ENCODE measurements around the gene PARD6B. TPM values are rescaled to one million over a fixed set of nuclear protein-coding genes. Genes with fewer than 3 reads are reported as not detected.

Gene PARD6B
- total and polyA plus RNA-seq, 2 of the 13 experiments (the other 11 are each of a cell fraction or from before 2014, with no cell fraction given), result 6.9 to 22.2 TPM

DNA sequence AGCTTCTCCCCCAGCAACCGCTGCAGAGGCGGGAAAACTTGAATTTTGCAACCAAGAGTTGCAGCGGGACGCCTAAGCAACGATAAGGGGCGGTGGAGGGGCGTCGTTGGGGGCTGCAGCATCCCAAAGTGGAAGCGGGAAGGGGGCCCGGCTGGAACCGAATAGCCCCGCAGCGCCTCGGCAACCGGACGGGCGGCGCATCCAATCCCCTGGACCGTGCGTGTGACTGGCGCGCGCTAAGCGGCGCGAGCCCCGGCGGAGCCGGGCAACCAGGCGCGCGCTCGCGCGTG is 670 bp upstream of the PARD6B start (continued):
- TF ChIP-seq, protein P1, sequence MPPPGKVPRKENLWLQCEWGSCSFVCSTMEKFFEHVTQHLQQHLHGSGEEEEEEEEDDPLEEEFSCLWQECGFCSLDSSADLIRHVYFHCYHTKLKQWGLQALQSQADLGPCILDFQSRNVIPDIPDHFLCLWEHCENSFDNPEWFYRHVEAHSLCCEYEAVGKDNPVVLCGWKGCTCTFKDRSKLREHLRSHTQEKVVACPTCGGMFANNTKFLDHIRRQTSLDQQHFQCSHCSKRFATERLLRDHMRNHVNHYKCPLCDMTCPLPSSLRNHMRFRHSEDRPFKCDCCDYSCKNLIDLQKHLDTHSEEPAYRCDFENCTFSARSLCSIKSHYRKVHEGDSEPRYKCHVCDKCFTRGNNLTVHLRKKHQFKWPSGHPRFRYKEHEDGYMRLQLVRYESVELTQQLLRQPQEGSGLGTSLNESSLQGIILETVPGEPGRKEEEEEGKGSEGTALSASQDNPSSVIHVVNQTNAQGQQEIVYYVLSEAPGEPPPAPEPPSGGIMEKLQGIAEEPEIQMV (CRISPR knock-in tag; IDR thresholded peaks at IDR 0.05; ENCODE audit: low read depth), result no peak
- TF ChIP-seq, protein P2, sequence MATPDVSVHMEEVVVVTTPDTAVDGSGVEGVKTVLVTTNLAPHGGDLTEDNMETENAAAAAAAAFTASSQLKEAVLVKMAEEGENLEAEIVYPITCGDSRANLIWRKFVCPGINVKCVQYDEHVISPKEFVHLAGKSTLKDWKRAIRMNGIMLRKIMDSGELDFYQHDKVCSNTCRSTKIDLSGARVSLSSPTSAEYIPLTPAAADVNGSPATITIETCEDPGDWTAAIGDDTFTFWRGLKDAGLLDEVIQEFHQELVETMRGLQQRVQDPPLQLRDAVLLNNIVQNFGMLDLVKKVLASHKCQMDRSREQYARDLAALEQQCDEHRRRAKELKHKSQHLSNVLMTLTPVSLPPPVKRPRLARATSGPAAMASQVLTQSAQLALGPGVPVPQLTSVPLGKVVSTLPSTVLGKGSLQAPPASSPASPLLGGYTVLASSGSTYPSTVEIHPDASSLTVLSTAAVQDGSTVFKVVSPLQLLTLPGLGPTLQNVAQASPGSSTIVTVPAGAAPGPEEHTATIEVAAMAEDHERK (CRISPR knock-in tag; IDR thresholded peaks at IDR 0.05; ENCODE audit: low read depth), result no peak
- TF ChIP-seq ZNF235 (CRISPR knock-in tag; IDR thresholded peaks at IDR 0.05; ENCODE audit: borderline replicate concordance) (no peak), ZNF747 (CRISPR knock-in tag; IDR thresholded peaks at IDR 0.05; ENCODE audit: borderline replicate concordance) (peak; percentile 78; the same call in 1 of the 2 replicates), ZNF749 (CRISPR knock-in tag; IDR thresholded peaks at IDR 0.05; ENCODE audit: borderline replicate concordance) (0 out of 2 replicates have a peak, but pooled peaks have one; percentile 90), ZNF816 (CRISPR knock-in tag; IDR thresholded peaks at IDR 0.05; ENCODE audit: borderline replicate concordance) (peak; percentile 20; the same call in 1 of the 2 replicates), ZNF317 (CRISPR knock-in tag; IDR thresholded peaks at IDR 0.05) (0 out of 2 replicates have a peak, but pooled peaks have one; percentile 69), ZC3H13 (CRISPR knock-in tag; IDR thresholded peaks at IDR 0.05) (no peak), PITX1 (CRISPR knock-in tag; IDR thresholded peaks at IDR 0.05) (peak; percentile 60; the same call in 1 of the 2 replicates), ZNF230 (CRISPR knock-in tag; IDR thresholded peaks at IDR 0.05) (peak; percentile 71), ZNF713 (CRISPR knock-in tag; IDR thresholded peaks at IDR 0.05) (peak; percentile 22; the same call in 1 of the 2 replicates)
- TF ChIP-seq, protein P3, sequence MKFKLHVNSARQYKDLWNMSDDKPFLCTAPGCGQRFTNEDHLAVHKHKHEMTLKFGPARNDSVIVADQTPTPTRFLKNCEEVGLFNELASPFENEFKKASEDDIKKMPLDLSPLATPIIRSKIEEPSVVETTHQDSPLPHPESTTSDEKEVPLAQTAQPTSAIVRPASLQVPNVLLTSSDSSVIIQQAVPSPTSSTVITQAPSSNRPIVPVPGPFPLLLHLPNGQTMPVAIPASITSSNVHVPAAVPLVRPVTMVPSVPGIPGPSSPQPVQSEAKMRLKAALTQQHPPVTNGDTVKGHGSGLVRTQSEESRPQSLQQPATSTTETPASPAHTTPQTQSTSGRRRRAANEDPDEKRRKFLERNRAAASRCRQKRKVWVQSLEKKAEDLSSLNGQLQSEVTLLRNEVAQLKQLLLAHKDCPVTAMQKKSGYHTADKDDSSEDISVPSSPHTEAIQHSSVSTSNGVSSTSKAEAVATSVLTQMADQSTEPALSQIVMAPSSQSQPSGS (CRISPR knock-in tag; IDR thresholded peaks at IDR 0.05), result peak; percentile 39; the same call in 1 of the 2 replicates
- TF ChIP-seq, protein P4, sequence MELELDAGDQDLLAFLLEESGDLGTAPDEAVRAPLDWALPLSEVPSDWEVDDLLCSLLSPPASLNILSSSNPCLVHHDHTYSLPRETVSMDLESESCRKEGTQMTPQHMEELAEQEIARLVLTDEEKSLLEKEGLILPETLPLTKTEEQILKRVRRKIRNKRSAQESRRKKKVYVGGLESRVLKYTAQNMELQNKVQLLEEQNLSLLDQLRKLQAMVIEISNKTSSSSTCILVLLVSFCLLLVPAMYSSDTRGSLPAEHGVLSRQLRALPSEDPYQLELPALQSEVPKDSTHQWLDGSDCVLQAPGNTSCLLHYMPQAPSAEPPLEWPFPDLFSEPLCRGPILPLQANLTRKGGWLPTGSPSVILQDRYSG (CRISPR knock-in tag; IDR thresholded peaks at IDR 0.05), result peak; percentile 27
- TF ChIP-seq, protein P5, sequence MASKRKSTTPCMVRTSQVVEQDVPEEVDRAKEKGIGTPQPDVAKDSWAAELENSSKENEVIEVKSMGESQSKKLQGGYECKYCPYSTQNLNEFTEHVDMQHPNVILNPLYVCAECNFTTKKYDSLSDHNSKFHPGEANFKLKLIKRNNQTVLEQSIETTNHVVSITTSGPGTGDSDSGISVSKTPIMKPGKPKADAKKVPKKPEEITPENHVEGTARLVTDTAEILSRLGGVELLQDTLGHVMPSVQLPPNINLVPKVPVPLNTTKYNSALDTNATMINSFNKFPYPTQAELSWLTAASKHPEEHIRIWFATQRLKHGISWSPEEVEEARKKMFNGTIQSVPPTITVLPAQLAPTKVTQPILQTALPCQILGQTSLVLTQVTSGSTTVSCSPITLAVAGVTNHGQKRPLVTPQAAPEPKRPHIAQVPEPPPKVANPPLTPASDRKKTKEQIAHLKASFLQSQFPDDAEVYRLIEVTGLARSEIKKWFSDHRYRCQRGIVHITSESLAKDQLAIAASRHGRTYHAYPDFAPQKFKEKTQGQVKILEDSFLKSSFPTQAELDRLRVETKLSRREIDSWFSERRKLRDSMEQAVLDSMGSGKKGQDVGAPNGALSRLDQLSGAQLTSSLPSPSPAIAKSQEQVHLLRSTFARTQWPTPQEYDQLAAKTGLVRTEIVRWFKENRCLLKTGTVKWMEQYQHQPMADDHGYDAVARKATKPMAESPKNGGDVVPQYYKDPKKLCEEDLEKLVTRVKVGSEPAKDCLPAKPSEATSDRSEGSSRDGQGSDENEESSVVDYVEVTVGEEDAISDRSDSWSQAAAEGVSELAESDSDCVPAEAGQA (IDR thresholded peaks at IDR 0.05; ENCODE audit: low read depth), result no peak
- TF ChIP-seq, protein P5 (CRISPR knock-in tag; IDR thresholded peaks at IDR 0.05; ENCODE audit: borderline replicate concordance), result 0 out of 2 replicates have a peak, but pooled peaks have one; percentile 80
- TF ChIP-seq, protein P6, sequence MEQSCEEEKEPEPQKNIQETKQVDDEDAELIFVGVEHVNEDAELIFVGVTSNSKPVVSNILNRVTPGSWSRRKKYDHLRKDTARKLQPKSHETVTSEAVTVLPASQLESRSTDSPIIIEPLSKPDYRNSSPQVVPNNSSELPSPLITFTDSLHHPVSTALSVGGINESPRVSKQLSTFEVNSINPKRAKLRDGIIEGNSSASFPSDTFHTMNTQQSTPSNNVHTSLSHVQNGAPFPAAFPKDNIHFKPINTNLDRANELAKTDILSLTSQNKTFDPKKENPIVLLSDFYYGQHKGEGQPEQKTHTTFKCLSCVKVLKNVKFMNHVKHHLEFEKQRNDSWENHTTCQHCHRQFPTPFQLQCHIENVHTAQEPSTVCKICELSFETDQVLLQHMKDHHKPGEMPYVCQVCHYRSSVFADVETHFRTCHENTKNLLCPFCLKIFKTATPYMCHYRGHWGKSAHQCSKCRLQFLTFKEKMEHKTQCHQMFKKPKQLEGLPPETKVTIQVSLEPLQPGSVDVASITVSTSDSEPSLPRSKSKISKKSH (CRISPR knock-in tag; IDR thresholded peaks at IDR 0.05; ENCODE audit: borderline replicate concordance), result no peak; the same call in 1 of the 2 replicates

Measured in HepG2 (cell line).